Ascending aorta (tissue), 2 donors: ENCODE measurements around the gene DHRS11. TPM values are rescaled to one million over a fixed set of nuclear protein-coding genes. Genes with fewer than 3 reads are reported as not detected.

Experiments
- DNase-seq, 2 donors: peaks; one replicate each; pipeline ENCODE4 v3.0.0-alpha.2; 2019; ENCODE audit warnings: low spot score in 2 of 2
- H3K27ac ChIP-seq, 2 donors: fragments of 200-600 bp; sonication (generic); one replicate each; pipeline ENCODE4 v1.5.1; 2016 to 2017; ENCODE audit warnings: mild to moderate bottlenecking in 1 of 2
- H3K27me3 ChIP-seq: fragments of 200-600 bp; sonication (generic); one replicate; pipeline ENCODE4 v1.5.1; 2017
- H3K36me3 ChIP-seq, 2 donors: fragments of 200-600 bp; sonication (generic); one replicate each; pipeline ENCODE4 v1.5.1; 2016
- H3K4me1 ChIP-seq, 2 donors: fragments of 200-600 bp; sonication (generic); one replicate each; pipeline ENCODE4 v1.5.1; 2016 to 2017; ENCODE audit warnings: mild to moderate bottlenecking in 1 of 2
- H3K4me3 ChIP-seq, 2 donors: fragments of 200-600 bp; sonication (generic); one replicate each; pipeline ENCODE4 v1.5.1; 2016 to 2017; ENCODE audit warnings: mild to moderate bottlenecking in 1 of 2
- H3K9me3 ChIP-seq, 2 donors: fragments of 200-600 bp; sonication (generic); one replicate each; pipeline ENCODE4 v1.5.1; 2016
- CTCF ChIP-seq, 3 experiments: fragments of 200-600 bp in 2 of 3; fragments of 450-650 bp in 1 of 3; sonication (generic) in 2 of 3; IDR thresholded peaks; one replicate each; pipeline ENCODE4 v1.5.1; 2016 to 2019; ENCODE audit warnings: antibody characterized with exemption in 3 of 3, mild to moderate bottlenecking in 1 of 3, moderate library complexity in 1 of 3
- intact Hi-C: fragments of 100-400 bp; cut with DNase I; formaldehyde crosslinking; loops from one replicate; pipeline ENCODE4 v1.15.1; 2023
- total RNA-seq: library from RNA; depleted of rRNA; stranded (reverse); fragments of >200 nt; gene quantifications from one replicate; pipeline ENCODE4 v1.1.0, GENCODE V29; 2016

DHRS11 gene
- total RNA-seq, 1 donor from 2014 or later = 11.8 TPM

- H3K27me3 ChIP-seq = no peaks in the 10 kb centered on the region
- H3K27ac ChIP-seq = no peak overlapping the region
- intact Hi-C loops = loop anchor here (2.0 to 10.0 kb wide), 3 partner anchors 45 to 895 kb away; partner anchors contain the start of genes DUSP14 and GGNBP2
- no peak for TF ChIP-seq CTCF (IDR thresholded peaks at IDR 0.05)
- H3K36me3 ChIP-seq = peaks cover 27 to 46% of the 10 kb centered on the region in 2 donors
- H3K4me3 ChIP-seq = no peak overlapping the region
- peaks cover 0 to 7% of the 10 kb centered on the region in 2 donors for H3K4me1 ChIP-seq
- DNase-seq = no peak
- no peaks in the 10 kb centered on the region for H3K9me3 ChIP-seq
Measured at GRCh38 chr17:36590082-36590481, 1.6 kb upstream of the DHRS11 start.

GRCh38 chr17:36592316-36592715 lies 637 bp downstream of the DHRS11 start:
- no peaks in the 10 kb centered on the region for H3K9me3 ChIP-seq
- intact Hi-C loops = loop anchor here (10.0 kb wide), 2 partner anchors 762 to 892 kb away; partner anchors contain the start of gene DUSP14
- H3K4me3 ChIP-seq = peak overlapping the region; percentile 74 to 95
- no peaks in the 10 kb centered on the region for H3K27me3 ChIP-seq
- TF ChIP-seq CTCF (IDR thresholded peaks at IDR 0.05) = no peak
- no peak for DNase-seq
- peaks cover 13 to 24% of the 10 kb centered on the region in 2 donors for H3K36me3 ChIP-seq
- peaks cover 0 to 7% of the 10 kb centered on the region in 2 donors for H3K4me1 ChIP-seq
- H3K27ac ChIP-seq = no peak overlapping the region

GRCh38 chr17:36592716-36593321 lies 1.1 kb downstream of the DHRS11 start:
- peak overlapping the region; percentile 74 to 95 for H3K4me3 ChIP-seq
- no peak for DNase-seq
- intact Hi-C loops = loop anchor here (10.0 kb wide), 2 partner anchors 762 to 892 kb away; partner anchors contain the start of gene DUSP14
- H3K4me1 ChIP-seq = peaks cover 0 to 7% of the 10 kb centered on the region in 2 donors
- H3K27ac ChIP-seq = no peak overlapping the region
- TF ChIP-seq CTCF (IDR thresholded peaks at IDR 0.05) = no peak
- H3K27me3 ChIP-seq = no peaks in the 10 kb centered on the region
- H3K36me3 ChIP-seq = peaks cover 8 to 19% of the 10 kb centered on the region in 2 donors
- H3K9me3 ChIP-seq = no peaks in the 10 kb centered on the region

- no peaks in the 10 kb centered on the region for H3K27me3 ChIP-seq
Measured at GRCh38 chr17:36593656-36594316, 2.1 kb downstream of the DHRS11 start.

More at GRCh38 chr17:36593656-36594316, 2.1 kb downstream of the DHRS11 start:
- no peak for DNase-seq
- TF ChIP-seq CTCF (IDR thresholded peaks at IDR 0.05) = no peak
- H3K9me3 ChIP-seq = no peaks in the 10 kb centered on the region
- intact Hi-C loops = loop anchor here (10.0 kb wide), 2 partner anchors 761 to 891 kb away; partner anchors contain the start of gene DUSP14
- H3K27ac ChIP-seq = no peak overlapping the region
- H3K4me1 ChIP-seq = peaks cover 0 to 7% of the 10 kb centered on the region in 2 donors
- no peak overlapping the region for H3K4me3 ChIP-seq
- H3K36me3 ChIP-seq = peaks cover 0 to 9% of the 10 kb centered on the region in 2 donors
